K562 (cell line): ENCODE measurements around the gene BCL6B. TPM values are rescaled to one million over a fixed set of nuclear protein-coding genes. Genes with fewer than 3 reads are reported as not detected.

Source experiments
- ATAC-seq: fragments of 200-7000 bp; cut with Tn5 transposase; 3 replicates; pipeline ENCODE4 v1.9.1; 2020; ENCODE audit warnings: moderate library complexity
- BruUV-seq: library from RNA; stranded (reverse); fragments of 400-500 nt; replicated peaks from 2 replicates; lab custom pipeline; 2021; lab: Mats Ljungman, UMichigan
- CTCF ChIA-PET: fragments of 300-600 bp; formaldehyde crosslinking; extraction: SDS; loops from one replicate; lab custom pipeline; 2021; ENCODE audit warnings: low intra/inter-chr PET ratio; lab: Yijun Ruan, JAX
- POLR2A ChIA-PET: fragments of 300-600, 350-650 bp; sonication (Branson Sonifier 250); formaldehyde crosslinking; extraction: SDS; loops from one replicate; lab custom pipeline; 2021; ENCODE audit warnings: antibody characterized with exemption, inconsistent platforms; lab: Yijun Ruan, JAX
- DNase-seq, 4 experiments: peaks; one replicate each; pipeline versions ENCODE4 v3.0.0 to v3.0.0-alpha.2; 2011 to 2018; ENCODE audit warnings: low spot score in 3 of 4, mixed read lengths in 3 of 4; ENCODE audit errors: extremely low read depth in 1 of 4
- FAIRE-seq: peaks from 2 replicates; lab custom pipeline; 2011; peaks lifted over from hg19 to GRCh38; lab: Jason Lieb, UNC
- H2AFZ ChIP-seq: 2 replicates; pipeline ENCODE4 v1.6.0; 2011; ENCODE audit warnings: low read depth, low read length, control low read depth, inconsistent platforms
- H3K27ac ChIP-seq: fragments of 200-600 bp; 3 replicates; pipeline ENCODE4 v1.8.0; 2011; ENCODE audit warnings: low read depth, mild to moderate bottlenecking, control low read depth, inconsistent platforms, low read length, moderate library complexity, mixed read lengths; ENCODE audit errors: extremely low read depth
- H3K27me3 ChIP-seq, 2 experiments: fragments of 300-600 bp in 1 of 2; 2 replicates in 1 of 2; 3 replicates in 1 of 2; pipeline versions ENCODE4 v1.6.0 to v1.8.0; 2011; ENCODE audit warnings: inconsistent platforms in 2 of 2, low read length in 2 of 2, mild to moderate bottlenecking in 1 of 2, mixed read lengths in 1 of 2, moderate library complexity in 1 of 2; ENCODE audit not compliant: control insufficient read depth in 2 of 2, insufficient read depth in 2 of 2
- H3K36me3 ChIP-seq: fragments of 300-600 bp; 3 replicates; pipeline ENCODE4 v1.8.0; 2011; ENCODE audit warnings: mild to moderate bottlenecking, low read length, inconsistent platforms; ENCODE audit not compliant: control insufficient read depth, insufficient read depth
- H3K4me1 ChIP-seq, 2 experiments: fragments of 200-600 bp in 1 of 2; replicated peaks in 1 of 2; 2 replicates in 1 of 2; 3 replicates in 1 of 2; pipeline versions ENCODE4 v1.5.1 to v1.8.0; 2011; ENCODE audit warnings: inconsistent platforms in 2 of 2, low read length in 2 of 2, mild to moderate bottlenecking in 1 of 2, mixed read lengths in 1 of 2, moderate library complexity in 1 of 2; ENCODE audit not compliant: control insufficient read depth in 2 of 2, insufficient read depth in 2 of 2
- H3K4me2 ChIP-seq: 2 replicates; pipeline ENCODE4 v1.6.1; 2011; ENCODE audit warnings: low read length, control low read depth, inconsistent platforms, mixed read lengths; ENCODE audit not compliant: insufficient read depth
- H3K4me3 ChIP-seq: fragments of 200-600 bp; sonication (generic), shearing (Covaris generic); 2 replicates; pipeline ENCODE4 v1.5.1; 2016; ENCODE audit warnings: control low read depth, inconsistent platforms
- H3K79me2 ChIP-seq: fragments of 200-600 bp; 3 replicates; pipeline ENCODE4 v1.8.0; 2011; ENCODE audit warnings: low read length, inconsistent platforms; ENCODE audit not compliant: control insufficient read depth, insufficient read depth
- H3K9ac ChIP-seq, 2 experiments: 2 replicates each; pipeline versions ENCODE4 v1.6.0 to v1.6.1; 2011; ENCODE audit warnings: low read depth in 2 of 2, low read length in 2 of 2, control low read depth in 1 of 2, inconsistent platforms in 1 of 2, mild to moderate bottlenecking in 1 of 2, mixed read lengths in 1 of 2; ENCODE audit not compliant: insufficient read depth in 1 of 2
- H3K9me1 ChIP-seq: one replicate; pipeline ENCODE4 v1.6.0; 2011; ENCODE audit warnings: inconsistent platforms, mild to moderate bottlenecking, low read length, moderate library complexity; ENCODE audit not compliant: control insufficient read depth, insufficient read depth
- H3K9me3 ChIP-seq: replicated peaks from 2 replicates; pipeline ENCODE4 v1.5.1; 2011; ENCODE audit warnings: low read depth, low read length, inconsistent platforms; ENCODE audit not compliant: control insufficient read depth, insufficient read depth
- H4K20me1 ChIP-seq: replicated peaks from 2 replicates; pipeline ENCODE4 v1.6.1; 2011; ENCODE audit warnings: low read length, inconsistent platforms, mixed read lengths; ENCODE audit not compliant: control insufficient read depth, insufficient read depth
- E4F1 ChIP-seq: fragments of 250-450 bp; sonication (Bioruptor Pico); IDR thresholded peaks from 2 replicates; pipeline ENCODE4 v1.5.0; 2021; ENCODE audit warnings: mild to moderate bottlenecking, borderline replicate concordance
- KLF1 ChIP-seq: fragments of 450-650 bp; IDR thresholded peaks from 2 replicates; pipeline ENCODE4 v1.6.1; 2016; ENCODE audit warnings: missing genetic modification characterization, missing compliant biosample characterization
- MEF2D ChIP-seq: conservative IDR thresholded peaks from 2 replicates; pipeline ENCODE4 v1.6.1; 2016; ENCODE audit warnings: low read depth, missing genetic modification characterization, missing compliant biosample characterization
- MTF1 ChIP-seq: fragments of 250-450 bp; sonication (Bioruptor Pico); IDR thresholded peaks from 2 replicates; pipeline ENCODE4 v1.9.0; 2021; ENCODE audit warnings: moderate library complexity, mild to moderate bottlenecking, inconsistent platforms, borderline replicate concordance
- NR4A1 ChIP-seq, 2 experiments: fragments of 250-450 bp in 1 of 2; fragments of 450-650 bp in 1 of 2; sonication (Bioruptor Pico) in 1 of 2; IDR thresholded peaks; 2 replicates each; pipeline versions ENCODE4 v1.4.0 to v1.6.1; 2016 to 2020; ENCODE audit warnings: mild to moderate bottlenecking in 2 of 2, missing compliant biosample characterization in 1 of 2, missing genetic modification characterization in 1 of 2, moderate library complexity in 1 of 2
- SMARCC2 ChIP-seq: fragments of 450-650 bp; IDR thresholded peaks from 2 replicates; pipeline ENCODE4 v1.6.1; 2017; ENCODE audit warnings: antibody characterized with exemption, moderate library complexity, mild to moderate bottlenecking, low read depth
- ZNF124 ChIP-seq: sonication (generic); formaldehyde crosslinking; IDR thresholded peaks from 2 replicates; pipeline ENCODE4 v1.8.1; 2022; ENCODE audit warnings: missing genetic modification reagents
- WGBS: fragments of 100-300 bp; shearing (Covaris generic); methylation state at CpG from one replicate; pipeline ENCODE4 v1.1.6; 2016; ENCODE audit warnings: low coverage, mixed read lengths; ENCODE audit not compliant: insufficient coverage; ENCODE audit errors: missing lambda C conversion rate; 5-methylcytosine and 5-hydroxymethylcytosine counted together
- in situ Hi-C: fragments of 300-500 bp; cut with MboI; formaldehyde crosslinking; loops from 4 replicates; pipeline ENCODE4 v1.15.0; 2018; ENCODE audit warnings: inconsistent platforms, mixed read lengths
- intact Hi-C: fragments of 100-400 bp; cut with micrococcal nuclease; formaldehyde crosslinking; loops from 2 replicates; pipeline ENCODE4 v1.14.2; 2022
- polyA plus RNA-seq, 8 experiments: library from polyadenylated mRNA; depleted of rRNA in 4 of 8; stranded (reverse) in 5 of 8; unstranded in 3 of 8; fragments of >200 nt; fragmentation: Nextera tagmentation in 2 of 8; fragmentation: Illumina TruSeq in 1 of 8; extraction: Ambion mirVana in 2 of 8; extraction: Trizol in 1 of 8; gene quantifications; 2 replicates each; pipeline versions ENCODE4 v1.2.1 to v1.2.3, GENCODE V29; 2011 to 2014; ENCODE audit warnings: inconsistent platforms in 1 of 8, missing spikeins in 1 of 8
- total RNA-seq, 7 experiments: library from RNA; depleted of rRNA in 6 of 7; stranded (reverse); fragments of >200 nt in 6 of 7; fragmentation: Illumina TruSeq in 2 of 7; extraction: Trizol in 2 of 7; gene quantifications; 2 replicates each; pipeline versions ENCODE4 v1.2.1 to v1.2.3, GENCODE V29; 2011 to 2021; ENCODE audit warnings: low replicate concordance in 1 of 7
- TF ChIP-seq, protein P1 (sequence below): sonication (generic); formaldehyde crosslinking; IDR thresholded peaks from 2 replicates; pipeline ENCODE4 v1.8.1; 2023; ENCODE audit warnings: mild to moderate bottlenecking, missing genetic modification reagents
- TF ChIP-seq, protein P2 (sequence below): fragments of 450-650 bp; IDR thresholded peaks from 2 replicates; pipeline ENCODE4 v1.6.1; 2017; ENCODE audit warnings: antibody characterized with exemption, mild to moderate bottlenecking

BCL6B gene
- total and polyA plus RNA-seq, 9 of the 15 experiments (the other 6 are each of a cell fraction or from before 2014, with no cell fraction given), result 0.89 to 5.0 (median 3.6) TPM

GRCh38 chr17:7077911-7078546 lies 55.2 kb downstream of the BCL6B start:
- intact Hi-C loops, result no loop called here
- in situ Hi-C loops, result no loop called here
- POLR2A ChIA-PET, result interaction anchor here (0.7 kb wide), 1 partner anchor 625 kb away, joined by 3 read pairs; no protein-coding TSS in a partner anchor
- no peaks in the 10 kb centered on the region for H3K9me1 ChIP-seq
- no peaks in the 10 kb centered on the region for H3K9me3 ChIP-seq
- H3K27me3 ChIP-seq, result peaks cover 3 to 36% of the 10 kb centered on the region in 2 experiments; a peak in 3 of 5 replicates
- no peak overlapping the region for H3K9ac ChIP-seq
- H3K36me3 ChIP-seq, result no peaks in the 10 kb centered on the region
- no peak for ATAC-seq
- CTCF ChIA-PET, result no interaction called here
- no peak for FAIRE-seq
- H3K4me2 ChIP-seq, result no peak overlapping the region
- no peaks in the 10 kb centered on the region for H4K20me1 ChIP-seq
- WGBS, result 0% methylated on average over 6 of the region's 7 CpGs
- no peaks in the 10 kb centered on the region for H3K79me2 ChIP-seq
- no peak overlapping the region for H2AFZ ChIP-seq
- H3K4me3 ChIP-seq, result no peak overlapping the region
- DNase-seq, result no peak
- BruUV-seq, result no TSS peak
- H3K27ac ChIP-seq, result no peak overlapping the region
- no peaks in the 10 kb centered on the region; a peak in 1 of 5 replicates for H3K4me1 ChIP-seq
- TF ChIP-seq, protein P1, sequence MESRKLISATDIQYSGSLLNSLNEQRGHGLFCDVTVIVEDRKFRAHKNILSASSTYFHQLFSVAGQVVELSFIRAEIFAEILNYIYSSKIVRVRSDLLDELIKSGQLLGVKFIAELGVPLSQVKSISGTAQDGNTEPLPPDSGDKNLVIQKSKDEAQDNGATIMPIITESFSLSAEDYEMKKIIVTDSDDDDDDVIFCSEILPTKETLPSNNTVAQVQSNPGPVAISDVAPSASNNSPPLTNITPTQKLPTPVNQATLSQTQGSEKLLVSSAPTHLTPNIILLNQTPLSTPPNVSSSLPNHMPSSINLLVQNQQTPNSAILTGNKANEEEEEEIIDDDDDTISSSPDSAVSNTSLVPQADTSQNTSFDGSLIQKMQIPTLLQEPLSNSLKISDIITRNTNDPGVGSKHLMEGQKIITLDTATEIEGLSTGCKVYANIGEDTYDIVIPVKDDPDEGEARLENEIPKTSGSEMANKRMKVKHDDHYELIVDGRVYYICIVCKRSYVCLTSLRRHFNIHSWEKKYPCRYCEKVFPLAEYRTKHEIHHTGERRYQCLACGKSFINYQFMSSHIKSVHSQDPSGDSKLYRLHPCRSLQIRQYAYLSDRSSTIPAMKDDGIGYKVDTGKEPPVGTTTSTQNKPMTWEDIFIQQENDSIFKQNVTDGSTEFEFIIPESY (CRISPR knock-in tag), result no peak
- TF ChIP-seq KLF1 (no peak), MTF1 (CRISPR knock-in tag) (no peak), NR4A1 (CRISPR knock-in tag; IDR thresholded peaks at IDR 0.05) (no peak), NR4A1 (tag; IDR thresholded peaks at IDR 0.05) (no peak), SMARCC2 (no peak), E4F1 (CRISPR knock-in tag) (no peak), MEF2D (tag) (no peak), ZNF124 (CRISPR knock-in tag) (no peak)
- TF ChIP-seq, protein P2, sequence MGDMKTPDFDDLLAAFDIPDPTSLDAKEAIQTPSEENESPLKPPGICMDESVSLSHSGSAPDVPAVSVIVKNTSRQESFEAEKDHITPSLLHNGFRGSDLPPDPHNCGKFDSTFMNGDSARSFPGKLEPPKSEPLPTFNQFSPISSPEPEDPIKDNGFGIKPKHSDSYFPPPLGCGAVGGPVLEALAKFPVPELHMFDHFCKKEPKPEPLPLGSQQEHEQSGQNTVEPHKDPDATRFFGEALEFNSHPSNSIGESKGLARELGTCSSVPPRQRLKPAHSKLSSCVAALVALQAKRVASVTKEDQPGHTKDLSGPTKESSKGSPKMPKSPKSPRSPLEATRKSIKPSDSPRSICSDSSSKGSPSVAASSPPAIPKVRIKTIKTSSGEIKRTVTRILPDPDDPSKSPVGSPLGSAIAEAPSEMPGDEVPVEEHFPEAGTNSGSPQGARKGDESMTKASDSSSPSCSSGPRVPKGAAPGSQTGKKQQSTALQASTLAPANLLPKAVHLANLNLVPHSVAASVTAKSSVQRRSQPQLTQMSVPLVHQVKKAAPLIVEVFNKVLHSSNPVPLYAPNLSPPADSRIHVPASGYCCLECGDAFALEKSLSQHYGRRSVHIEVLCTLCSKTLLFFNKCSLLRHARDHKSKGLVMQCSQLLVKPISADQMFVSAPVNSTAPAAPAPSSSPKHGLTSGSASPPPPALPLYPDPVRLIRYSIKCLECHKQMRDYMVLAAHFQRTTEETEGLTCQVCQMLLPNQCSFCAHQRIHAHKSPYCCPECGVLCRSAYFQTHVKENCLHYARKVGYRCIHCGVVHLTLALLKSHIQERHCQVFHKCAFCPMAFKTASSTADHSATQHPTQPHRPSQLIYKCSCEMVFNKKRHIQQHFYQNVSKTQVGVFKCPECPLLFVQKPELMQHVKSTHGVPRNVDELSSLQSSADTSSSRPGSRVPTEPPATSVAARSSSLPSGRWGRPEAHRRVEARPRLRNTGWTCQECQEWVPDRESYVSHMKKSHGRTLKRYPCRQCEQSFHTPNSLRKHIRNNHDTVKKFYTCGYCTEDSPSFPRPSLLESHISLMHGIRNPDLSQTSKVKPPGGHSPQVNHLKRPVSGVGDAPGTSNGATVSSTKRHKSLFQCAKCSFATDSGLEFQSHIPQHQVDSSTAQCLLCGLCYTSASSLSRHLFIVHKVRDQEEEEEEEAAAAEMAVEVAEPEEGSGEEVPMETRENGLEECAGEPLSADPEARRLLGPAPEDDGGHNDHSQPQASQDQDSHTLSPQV, result no peak
